ENCODE results near the gene MOSMO.

MOSMO gene

DNA sequence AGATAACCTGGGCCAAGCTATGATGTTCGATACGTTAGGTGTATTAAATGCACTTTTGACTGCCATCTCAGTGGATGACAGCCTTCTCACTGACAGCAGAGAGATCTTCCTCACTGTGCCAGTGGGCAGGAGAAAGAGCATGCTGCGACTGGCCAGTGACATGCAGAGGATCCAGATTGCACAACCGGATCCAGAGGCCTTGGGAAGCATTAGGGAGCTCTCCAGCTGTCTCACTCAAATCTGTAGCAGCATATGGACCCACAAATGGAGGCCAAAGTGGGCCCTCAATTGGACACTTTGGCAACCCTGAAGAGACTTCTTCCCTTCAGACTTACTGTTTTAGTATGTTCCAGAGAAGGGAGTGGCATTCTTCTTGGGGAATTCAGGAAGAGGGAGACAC lies 27.9 kb upstream of the MOSMO start:
- H3K27me3 ChIP-seq (ENCODE audit: control insufficient read depth, low read length) = no peaks in the 10 kb centered on the region
- no peaks in the 10 kb centered on the region for H3K9me3 ChIP-seq (ENCODE audit: control insufficient read depth, insufficient read depth, low read length)
- no peaks in the 10 kb centered on the region for H3K4me1 ChIP-seq (ENCODE audit: control insufficient read depth, low read length)
- peaks cover 3% of the 10 kb centered on the region; the same call in 1 of the 2 replicates for H3F3A ChIP-seq (ENCODE audit: control insufficient read depth, insufficient read depth)
- TF ChIP-seq EZH2phosphoT487 (IDR thresholded peaks at IDR 0.05; ENCODE audit: borderline replicate concordance, low read length) = no peak
- TF ChIP-seq, protein P1, sequence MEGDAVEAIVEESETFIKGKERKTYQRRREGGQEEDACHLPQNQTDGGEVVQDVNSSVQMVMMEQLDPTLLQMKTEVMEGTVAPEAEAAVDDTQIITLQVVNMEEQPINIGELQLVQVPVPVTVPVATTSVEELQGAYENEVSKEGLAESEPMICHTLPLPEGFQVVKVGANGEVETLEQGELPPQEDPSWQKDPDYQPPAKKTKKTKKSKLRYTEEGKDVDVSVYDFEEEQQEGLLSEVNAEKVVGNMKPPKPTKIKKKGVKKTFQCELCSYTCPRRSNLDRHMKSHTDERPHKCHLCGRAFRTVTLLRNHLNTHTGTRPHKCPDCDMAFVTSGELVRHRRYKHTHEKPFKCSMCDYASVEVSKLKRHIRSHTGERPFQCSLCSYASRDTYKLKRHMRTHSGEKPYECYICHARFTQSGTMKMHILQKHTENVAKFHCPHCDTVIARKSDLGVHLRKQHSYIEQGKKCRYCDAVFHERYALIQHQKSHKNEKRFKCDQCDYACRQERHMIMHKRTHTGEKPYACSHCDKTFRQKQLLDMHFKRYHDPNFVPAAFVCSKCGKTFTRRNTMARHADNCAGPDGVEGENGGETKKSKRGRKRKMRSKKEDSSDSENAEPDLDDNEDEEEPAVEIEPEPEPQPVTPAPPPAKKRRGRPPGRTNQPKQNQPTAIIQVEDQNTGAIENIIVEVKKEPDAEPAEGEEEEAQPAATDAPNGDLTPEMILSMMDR (IDR thresholded peaks at IDR 0.05; ENCODE audit: low read depth, low read length, poor library complexity, severe bottlenecking) = no peak
- no peak overlapping the region for H3K4me2 ChIP-seq (ENCODE audit: low read length)
- H3K36me3 ChIP-seq (ENCODE audit: control insufficient read depth, low read length) = peaks cover 96% of the 10 kb centered on the region
- H3K27ac ChIP-seq (ENCODE audit: low read depth, low read length) = no peak overlapping the region
- no peaks in the 10 kb centered on the region for H4K20me1 ChIP-seq (ENCODE audit: control insufficient read depth, insufficient read depth, low read depth, low read length)
- no peak overlapping the region for H3K4me3 ChIP-seq (ENCODE audit: low read length)
- no peaks in the 10 kb centered on the region for H3K79me2 ChIP-seq (ENCODE audit: control insufficient read depth, low read length)
- H3K9me2 ChIP-seq (replicated peaks; ENCODE audit: control insufficient read depth, low read length) = no peaks in the 10 kb centered on the region

GRCh38 chr16:21982108-21982507 lies 25.8 kb upstream of the MOSMO start:
- Histone ChIP-seq H3K27me3 (ENCODE audit: control insufficient read depth, low read length) (no peaks in the 10 kb centered on the region), H3K36me3 (ENCODE audit: control insufficient read depth, low read length) (peaks cover 83% of the 10 kb centered on the region), H3K79me2 (ENCODE audit: control insufficient read depth, low read length) (no peaks in the 10 kb centered on the region)

DNA sequence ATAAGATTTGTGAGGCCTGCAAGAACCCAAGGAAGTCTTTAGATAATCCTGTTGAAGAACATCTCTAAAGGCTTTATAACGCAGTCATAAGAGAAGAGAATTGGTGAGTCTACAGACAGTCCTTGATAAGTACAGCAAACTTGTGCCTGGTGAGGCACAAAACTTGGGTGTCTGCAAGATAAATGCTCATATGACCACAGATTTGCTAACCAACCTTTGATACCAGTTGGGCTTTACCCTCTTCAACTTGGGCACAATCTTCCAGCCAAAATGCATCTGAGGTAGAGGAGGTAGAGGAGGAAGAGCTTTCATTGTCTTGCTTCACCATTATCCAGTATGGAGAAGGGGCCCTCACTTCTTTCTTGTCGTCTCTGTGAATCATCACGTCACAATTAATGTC lies 23.8 kb upstream of the MOSMO start:
- TF ChIP-seq, protein P1 (IDR thresholded peaks at IDR 0.05; ENCODE audit: low read depth, low read length, poor library complexity, severe bottlenecking) = no peak
- TF ChIP-seq EZH2phosphoT487 (IDR thresholded peaks at IDR 0.05; ENCODE audit: borderline replicate concordance, low read length) = no peak
- no peaks in the 10 kb centered on the region for H3K9me3 ChIP-seq (ENCODE audit: control insufficient read depth, insufficient read depth, low read length)
- H3K27ac ChIP-seq (ENCODE audit: low read depth, low read length) = no peak overlapping the region
- H3K4me2 ChIP-seq (ENCODE audit: low read length) = no peak overlapping the region
- H3K4me1 ChIP-seq (ENCODE audit: control insufficient read depth, low read length) = no peaks in the 10 kb centered on the region
- no peaks in the 10 kb centered on the region for H3K9me2 ChIP-seq (replicated peaks; ENCODE audit: control insufficient read depth, low read length)
- H3K27me3 ChIP-seq (ENCODE audit: control insufficient read depth, low read length) = no peaks in the 10 kb centered on the region
- H3F3A ChIP-seq (ENCODE audit: control insufficient read depth, insufficient read depth) = peaks cover 6% of the 10 kb centered on the region; the same call in 1 of the 2 replicates
- no peaks in the 10 kb centered on the region for H3K79me2 ChIP-seq (ENCODE audit: control insufficient read depth, low read length)
- peaks cover 64% of the 10 kb centered on the region for H3K36me3 ChIP-seq (ENCODE audit: control insufficient read depth, low read length)
- H3K4me3 ChIP-seq (ENCODE audit: low read length) = no peak overlapping the region
- no peaks in the 10 kb centered on the region for H4K20me1 ChIP-seq (ENCODE audit: control insufficient read depth, insufficient read depth, low read depth, low read length)

More at GRCh38 chr16:21982108-21982507, 25.8 kb upstream of the MOSMO start:
- Histone ChIP-seq H3F3A (ENCODE audit: control insufficient read depth, insufficient read depth) (peaks cover 6% of the 10 kb centered on the region; the same call in 1 of the 2 replicates), H4K20me1 (ENCODE audit: control insufficient read depth, insufficient read depth, low read depth, low read length) (no peaks in the 10 kb centered on the region), H3K4me2 (ENCODE audit: low read length) (no peak overlapping the region), H3K9me2 (replicated peaks; ENCODE audit: control insufficient read depth, low read length) (no peaks in the 10 kb centered on the region), H3K9me3 (ENCODE audit: control insufficient read depth, insufficient read depth, low read length) (no peaks in the 10 kb centered on the region), H3K27ac (ENCODE audit: low read depth, low read length) (no peak overlapping the region), H3K4me3 (ENCODE audit: low read length) (no peak overlapping the region), H3K4me1 (ENCODE audit: control insufficient read depth, low read length) (no peaks in the 10 kb centered on the region)
- TF ChIP-seq EZH2phosphoT487 (IDR thresholded peaks at IDR 0.05; ENCODE audit: borderline replicate concordance, low read length) = no peak
- TF ChIP-seq, protein P1 (IDR thresholded peaks at IDR 0.05; ENCODE audit: low read depth, low read length, poor library complexity, severe bottlenecking) = no peak
